Uterus (tissue), 4 donors: ENCODE results near the gene DNAH11. TPM values are rescaled to one million over a fixed set of nuclear protein-coding genes. Genes with fewer than 3 reads are reported as not detected.

Experiments used
- DNase-seq, 2 donors: peaks; one replicate each; pipeline ENCODE4 v3.0.0-alpha.2; 2019 to 2020
- H3K27ac ChIP-seq, 2 donors: fragments of 200-600 bp; sonication (generic); 1 replicate in 1 of 2; 2 replicates in 1 of 2; pipeline ENCODE4 v1.5.1; 2016 to 2018
- H3K27me3 ChIP-seq, 2 donors: fragments of 200-600 bp; sonication (generic); one replicate each; pipeline ENCODE4 v1.5.1; 2018 to 2019; ENCODE audit warnings: control low read depth in 1 of 2
- H3K36me3 ChIP-seq, 2 donors: fragments of 200-600 bp; sonication (generic); one replicate each; pipeline ENCODE4 v1.5.1; 2019; ENCODE audit warnings: control low read depth in 1 of 2
- H3K4me1 ChIP-seq, 2 donors: fragments of 200-600 bp; sonication (generic); one replicate each; pipeline ENCODE4 v1.5.1; 2018 to 2019; ENCODE audit warnings: control low read depth in 1 of 2
- H3K4me3 ChIP-seq, 2 donors: fragments of 200-600 bp; sonication (generic); 1 replicate in 1 of 2; 2 replicates in 1 of 2; pipeline ENCODE4 v1.5.1; 2018 to 2019; ENCODE audit warnings: mild to moderate bottlenecking in 1 of 2
- H3K9me3 ChIP-seq, 2 donors: fragments of 200-600 bp; sonication (generic); one replicate each; pipeline ENCODE4 v1.5.1; 2019; ENCODE audit warnings: control low read depth in 1 of 2
- POLR2A ChIP-seq, 2 donors: fragments of 450-650 bp; IDR thresholded peaks; one replicate each; pipeline ENCODE4 v1.6.1; 2016; ENCODE audit warnings: antibody characterized with exemption in 2 of 2, mild to moderate bottlenecking in 1 of 2, moderate library complexity in 1 of 2
- intact Hi-C: fragments of 100-400 bp; cut with DNase I; formaldehyde crosslinking; loops from one replicate; pipeline ENCODE4 v1.15.1; 2023; ENCODE audit warnings: low total_unique reads
- total RNA-seq, 4 donors: library from RNA; depleted of rRNA in 3 of 4; stranded (reverse); fragments of >200 nt in 3 of 4; gene quantifications; one replicate each; pipeline versions ENCODE4 v1.1.0 to v1.2.4, GENCODE V29; 2014 to 2023
- TF ChIP-seq, protein P1 (sequence below), 4 experiments: fragments of 200-600 bp in 2 of 4; fragments of 450-650 bp in 2 of 4; sonication (generic) in 2 of 4; IDR thresholded peaks; one replicate each; pipeline ENCODE4 v1.5.1; 2016 to 2019; ENCODE audit warnings: antibody characterized with exemption in 4 of 4, mild to moderate bottlenecking in 2 of 4, moderate library complexity in 1 of 4
- donor health status: DM: yes; HTN: yes; CAD: no.

The DNAH11 gene
- total RNA-seq, 4 donors from 2014 or later, result 0.26 to 6.8 (median 1.5) TPM

GRCh38 chr7:21550076-21550475 lies 7.2 kb downstream of the DNAH11 start:
- intact Hi-C loops, result no loop called here
- H3K4me3 ChIP-seq, result no peak overlapping the region
- H3K27ac ChIP-seq, result no peak overlapping the region
- H3K9me3 ChIP-seq, result no peaks in the 10 kb centered on the region
- H3K27me3 ChIP-seq, result no peaks in the 10 kb centered on the region
- TF ChIP-seq POLR2A (IDR thresholded peaks at IDR 0.05), result no peak
- TF ChIP-seq, protein P1, sequence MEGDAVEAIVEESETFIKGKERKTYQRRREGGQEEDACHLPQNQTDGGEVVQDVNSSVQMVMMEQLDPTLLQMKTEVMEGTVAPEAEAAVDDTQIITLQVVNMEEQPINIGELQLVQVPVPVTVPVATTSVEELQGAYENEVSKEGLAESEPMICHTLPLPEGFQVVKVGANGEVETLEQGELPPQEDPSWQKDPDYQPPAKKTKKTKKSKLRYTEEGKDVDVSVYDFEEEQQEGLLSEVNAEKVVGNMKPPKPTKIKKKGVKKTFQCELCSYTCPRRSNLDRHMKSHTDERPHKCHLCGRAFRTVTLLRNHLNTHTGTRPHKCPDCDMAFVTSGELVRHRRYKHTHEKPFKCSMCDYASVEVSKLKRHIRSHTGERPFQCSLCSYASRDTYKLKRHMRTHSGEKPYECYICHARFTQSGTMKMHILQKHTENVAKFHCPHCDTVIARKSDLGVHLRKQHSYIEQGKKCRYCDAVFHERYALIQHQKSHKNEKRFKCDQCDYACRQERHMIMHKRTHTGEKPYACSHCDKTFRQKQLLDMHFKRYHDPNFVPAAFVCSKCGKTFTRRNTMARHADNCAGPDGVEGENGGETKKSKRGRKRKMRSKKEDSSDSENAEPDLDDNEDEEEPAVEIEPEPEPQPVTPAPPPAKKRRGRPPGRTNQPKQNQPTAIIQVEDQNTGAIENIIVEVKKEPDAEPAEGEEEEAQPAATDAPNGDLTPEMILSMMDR (IDR thresholded peaks at IDR 0.05), result no peak
- no peak for DNase-seq
- no peaks in the 10 kb centered on the region for H3K36me3 ChIP-seq
- H3K4me1 ChIP-seq, result no peaks in the 10 kb centered on the region

DNA sequence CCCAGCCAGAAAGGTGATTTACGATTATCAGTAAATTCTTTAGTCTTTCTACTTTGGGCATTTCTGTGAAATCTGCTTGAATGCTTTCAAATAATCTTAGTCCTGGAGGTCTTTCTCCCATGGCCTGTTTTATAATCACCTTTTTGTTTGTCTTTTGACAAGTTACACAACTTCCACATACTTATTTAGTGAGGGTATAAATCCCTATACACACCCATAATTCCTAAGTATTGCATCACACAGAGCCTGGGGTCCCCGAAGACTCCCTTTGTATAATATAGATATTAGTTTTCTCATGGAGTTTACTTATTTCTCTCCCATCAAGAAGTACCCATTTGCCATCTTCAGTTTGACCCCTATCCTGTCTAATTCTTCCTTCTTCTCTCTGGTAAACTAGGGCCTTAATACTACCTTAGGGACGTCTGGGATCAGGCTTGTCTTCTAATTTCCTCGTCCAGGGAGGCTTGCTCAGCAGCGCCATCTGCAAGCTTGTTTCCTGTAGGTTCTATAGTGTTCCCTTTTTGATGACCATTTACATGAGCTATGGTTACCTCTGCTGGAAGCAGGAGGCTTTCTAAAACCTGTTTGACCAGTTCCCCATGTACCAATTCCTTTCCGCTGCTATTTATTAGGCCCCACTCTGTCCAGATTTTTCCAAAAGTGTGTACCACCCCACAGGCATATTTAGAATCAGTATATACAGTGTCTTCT lies 8.1 kb downstream of the DNAH11 start:
- Histone ChIP-seq H3K4me3 (no peak overlapping the region), H3K4me1 (no peaks in the 10 kb centered on the region), H3K36me3 (no peaks in the 10 kb centered on the region), H3K9me3 (no peaks in the 10 kb centered on the region), H3K27me3 (no peaks in the 10 kb centered on the region), H3K27ac (no peak overlapping the region)
- intact Hi-C loops, result no loop called here
- DNase-seq, result no peak
- TF ChIP-seq, protein P1 (IDR thresholded peaks at IDR 0.05), result no peak
- no peak for TF ChIP-seq POLR2A (IDR thresholded peaks at IDR 0.05)

DNA sequence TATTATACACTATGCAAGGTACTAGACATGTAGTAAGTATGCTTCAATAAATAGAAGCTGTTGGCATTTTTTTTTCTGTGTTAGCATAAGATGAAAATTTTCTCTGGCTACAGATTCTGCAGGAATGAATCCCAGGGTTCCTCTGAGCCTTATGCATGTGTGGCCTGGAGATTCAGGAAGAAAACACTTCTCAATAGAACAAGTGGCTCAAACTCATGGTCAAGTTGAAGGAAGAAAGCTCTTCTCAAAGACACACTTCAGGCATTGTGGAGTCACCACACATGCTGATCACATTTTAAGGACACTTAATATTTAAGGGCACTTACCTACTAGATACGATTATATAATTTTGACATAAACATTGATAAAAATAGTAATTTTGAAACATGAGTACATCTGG lies 19.5 kb downstream of the DNAH11 start:
- TF ChIP-seq, protein P1 (IDR thresholded peaks at IDR 0.05), result no peak
- no peak for TF ChIP-seq POLR2A (IDR thresholded peaks at IDR 0.05)

DNA sequence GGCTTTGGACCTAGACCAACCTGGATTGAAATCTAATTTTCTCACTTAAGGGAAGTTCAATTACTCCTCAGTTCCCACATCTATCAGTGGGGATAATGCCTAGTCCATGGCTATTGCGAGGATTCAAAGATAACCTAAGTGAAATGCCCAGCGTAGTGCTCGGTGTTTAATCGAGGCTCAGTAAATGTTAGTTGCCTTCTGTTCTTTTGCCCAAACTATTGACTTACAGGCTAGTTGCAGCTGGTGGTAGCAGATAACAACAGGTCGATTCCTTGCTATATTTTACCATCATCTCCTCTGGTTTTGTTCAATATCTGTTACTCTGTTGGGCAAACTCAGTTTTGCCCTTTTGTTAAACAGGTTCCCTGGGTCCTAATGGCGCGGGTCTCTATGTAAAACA lies 22.8 kb downstream of the DNAH11 start:
- Histone ChIP-seq H3K4me1 (no peaks in the 10 kb centered on the region), H3K9me3 (no peaks in the 10 kb centered on the region), H3K4me3 (no peak overlapping the region), H3K27ac (no peak overlapping the region), H3K27me3 (no peaks in the 10 kb centered on the region), H3K36me3 (peaks cover 0 to 3% of the 10 kb centered on the region in 2 donors)
- DNase-seq, result no peak
- intact Hi-C loops, result no loop called here
- no peak for TF ChIP-seq POLR2A (IDR thresholded peaks at IDR 0.05)
- TF ChIP-seq, protein P1 (IDR thresholded peaks at IDR 0.05), result no peak

More for the DNA sequence above, 19.5 kb downstream of the DNAH11 start:
- H3K27ac ChIP-seq, result no peak overlapping the region
- H3K27me3 ChIP-seq, result no peaks in the 10 kb centered on the region
- H3K36me3 ChIP-seq, result peaks cover 0 to 3% of the 10 kb centered on the region in 2 donors
- H3K4me3 ChIP-seq, result no peak overlapping the region
- no peak for DNase-seq
- no peaks in the 10 kb centered on the region for H3K4me1 ChIP-seq
- H3K9me3 ChIP-seq, result no peaks in the 10 kb centered on the region
- intact Hi-C loops, result no loop called here

DNA sequence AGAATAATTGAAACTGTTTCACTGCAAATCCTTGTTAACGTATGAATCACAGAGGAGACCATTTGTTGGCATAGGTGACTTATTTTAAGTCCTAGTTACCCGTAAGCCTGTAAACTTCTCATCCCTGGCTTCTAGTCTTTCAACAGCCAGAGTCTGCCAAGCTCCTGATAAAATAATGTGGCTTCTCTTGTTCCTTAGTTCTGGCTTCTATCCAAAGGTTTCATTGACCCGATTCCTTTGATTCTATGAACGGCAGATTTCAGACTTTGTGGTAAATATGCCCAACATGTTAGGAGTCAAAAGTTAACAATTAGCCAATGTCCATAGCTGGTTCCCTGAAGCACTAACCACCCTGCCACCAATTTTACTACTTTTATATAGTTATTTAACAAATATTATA lies 23.3 kb downstream of the DNAH11 start:
- Histone ChIP-seq H3K27me3 (no peaks in the 10 kb centered on the region), H3K27ac (no peak overlapping the region), H3K36me3 (no peaks in the 10 kb centered on the region), H3K4me1 (no peaks in the 10 kb centered on the region), H3K9me3 (no peaks in the 10 kb centered on the region), H3K4me3 (no peak overlapping the region)
- TF ChIP-seq, protein P1 (IDR thresholded peaks at IDR 0.05), result no peak
- no peak for TF ChIP-seq POLR2A (IDR thresholded peaks at IDR 0.05)
- intact Hi-C loops, result no loop called here
- DNase-seq, result no peak
